Naive thymus-derived CD4-positive, alpha-beta T cell (primary cell): Measurements from ENCODE around the gene PAN2. TPM values are rescaled to one million over a fixed set of nuclear protein-coding genes. Genes with fewer than 3 reads are reported as not detected.
A peak's percentile ranks its signal among the peaks of the same experiment; 100 is the strongest.

Experiments
- ATAC-seq: fragments of 150-1000 bp; cut with Tn5 transposase; 2 replicates; pipeline ENCODE4 v1.10.0; 2021; ENCODE audit warnings: mild to moderate bottlenecking, moderate library complexity
- CTCF ChIA-PET: fragments of 350-600 bp; sonication (Branson Sonifier 250); formaldehyde crosslinking; loops from one replicate; lab custom pipeline; 2021; ENCODE audit warnings: antibody characterized with exemption; lab: Charles Lee
- POLR2A ChIA-PET: fragments of 350-600 bp; sonication (Branson Sonifier 250); formaldehyde crosslinking; loops from one replicate; lab custom pipeline; 2021; ENCODE audit warnings: antibody characterized with exemption, inconsistent platforms; lab: Charles Lee
- DNase-seq, 9 donors: peaks; one replicate each; pipeline versions ENCODE4 v3.0.0 to v3.0.0-alpha.2; 2020 to 2022; ENCODE audit warnings: mixed read lengths in 1 of 9
- H3K27ac ChIP-seq: one replicate; pipeline ENCODE4 v1.7.0; 2013; ENCODE audit warnings: mild to moderate bottlenecking, low read depth, low read length, moderate library complexity
- H3K27me3 ChIP-seq, 2 donors: one replicate each; pipeline ENCODE4 v1.7.0; 2013; ENCODE audit warnings: low read length in 2 of 2, mild to moderate bottlenecking in 2 of 2, moderate library complexity in 2 of 2; ENCODE audit not compliant: control insufficient read depth in 2 of 2, insufficient read depth in 2 of 2
- H3K36me3 ChIP-seq, 3 experiments: 1 replicate in 2 of 3; 2 replicates in 1 of 3; pipeline ENCODE4 v1.7.0; 2013; ENCODE audit warnings: low read length in 3 of 3, mild to moderate bottlenecking in 3 of 3, moderate library complexity in 1 of 3; ENCODE audit not compliant: insufficient read depth in 3 of 3, control insufficient read depth in 2 of 3
- H3K4me1 ChIP-seq, 2 donors: one replicate each; pipeline ENCODE4 v1.7.0; 2013; ENCODE audit warnings: low read length in 2 of 2, mild to moderate bottlenecking in 2 of 2, moderate library complexity in 1 of 2; ENCODE audit not compliant: control insufficient read depth in 2 of 2, insufficient read depth in 2 of 2
- H3K4me3 ChIP-seq: 2 replicates; pipeline ENCODE4 v1.7.0; 2013; ENCODE audit warnings: mild to moderate bottlenecking, low read length
- H3K9me3 ChIP-seq, 3 experiments: 1 replicate in 2 of 3; 2 replicates in 1 of 3; pipeline ENCODE4 v1.7.0; 2013; ENCODE audit warnings: low read length in 3 of 3; ENCODE audit not compliant: control insufficient read depth in 2 of 3
- H3K27ac Mint-ChIP-seq, 9 donors: one replicate each; pipeline ENCODE4 v1.8.0; 2020 to 2022; ENCODE audit warnings: mixed read lengths in 9 of 9, mild to moderate bottlenecking in 8 of 9, moderate library complexity in 5 of 9, inconsistent platforms in 2 of 9
- H3K27me3 Mint-ChIP-seq, 5 donors: one replicate each; pipeline ENCODE4 v1.8.0; 2021 to 2022; ENCODE audit warnings: mixed read lengths in 5 of 5, mild to moderate bottlenecking in 1 of 5
- H3K36me3 Mint-ChIP-seq, 5 donors: one replicate each; pipeline ENCODE4 v1.8.0; 2020 to 2022; ENCODE audit warnings: mixed read lengths in 5 of 5, mild to moderate bottlenecking in 3 of 5, inconsistent platforms in 1 of 5
- H3K4me1 Mint-ChIP-seq, 7 donors: one replicate each; pipeline ENCODE4 v1.8.0; 2020 to 2022; ENCODE audit warnings: mixed read lengths in 7 of 7, mild to moderate bottlenecking in 3 of 7, inconsistent platforms in 1 of 7
- H3K4me3 Mint-ChIP-seq, 10 donors: one replicate each; pipeline ENCODE4 v1.8.0; 2020 to 2022; ENCODE audit warnings: mild to moderate bottlenecking in 10 of 10, mixed read lengths in 10 of 10, moderate library complexity in 6 of 10, inconsistent platforms in 2 of 10
- H3K9me3 Mint-ChIP-seq, 11 donors: one replicate each; pipeline ENCODE4 v1.8.0; 2020 to 2022; ENCODE audit warnings: mixed read lengths in 11 of 11, mild to moderate bottlenecking in 4 of 11, inconsistent platforms in 1 of 11, moderate library complexity in 1 of 11
- intact Hi-C, 2 donors: fragments of 100-400 bp; cut with micrococcal nuclease; formaldehyde crosslinking; loops; one replicate each; pipeline ENCODE4 v1.15.1; 2023
- polyA plus RNA-seq, 2 donors: library from polyadenylated mRNA; unstranded; fragments of 300-500 nt; fragmentation: Illumina TruSeq; gene quantifications; one replicate each; pipeline ENCODE4 v1.2.3, GENCODE V29; 2021
- total RNA-seq, 6 experiments: library from RNA in 5 of 6; stranded (reverse) in 5 of 6; gene quantifications; 1 replicate in 5 of 6; 2 replicates in 1 of 6; pipeline ENCODE4 v1.2.3 and lab custom pipeline; 2021 to 2026

PAN2 gene, protein sequence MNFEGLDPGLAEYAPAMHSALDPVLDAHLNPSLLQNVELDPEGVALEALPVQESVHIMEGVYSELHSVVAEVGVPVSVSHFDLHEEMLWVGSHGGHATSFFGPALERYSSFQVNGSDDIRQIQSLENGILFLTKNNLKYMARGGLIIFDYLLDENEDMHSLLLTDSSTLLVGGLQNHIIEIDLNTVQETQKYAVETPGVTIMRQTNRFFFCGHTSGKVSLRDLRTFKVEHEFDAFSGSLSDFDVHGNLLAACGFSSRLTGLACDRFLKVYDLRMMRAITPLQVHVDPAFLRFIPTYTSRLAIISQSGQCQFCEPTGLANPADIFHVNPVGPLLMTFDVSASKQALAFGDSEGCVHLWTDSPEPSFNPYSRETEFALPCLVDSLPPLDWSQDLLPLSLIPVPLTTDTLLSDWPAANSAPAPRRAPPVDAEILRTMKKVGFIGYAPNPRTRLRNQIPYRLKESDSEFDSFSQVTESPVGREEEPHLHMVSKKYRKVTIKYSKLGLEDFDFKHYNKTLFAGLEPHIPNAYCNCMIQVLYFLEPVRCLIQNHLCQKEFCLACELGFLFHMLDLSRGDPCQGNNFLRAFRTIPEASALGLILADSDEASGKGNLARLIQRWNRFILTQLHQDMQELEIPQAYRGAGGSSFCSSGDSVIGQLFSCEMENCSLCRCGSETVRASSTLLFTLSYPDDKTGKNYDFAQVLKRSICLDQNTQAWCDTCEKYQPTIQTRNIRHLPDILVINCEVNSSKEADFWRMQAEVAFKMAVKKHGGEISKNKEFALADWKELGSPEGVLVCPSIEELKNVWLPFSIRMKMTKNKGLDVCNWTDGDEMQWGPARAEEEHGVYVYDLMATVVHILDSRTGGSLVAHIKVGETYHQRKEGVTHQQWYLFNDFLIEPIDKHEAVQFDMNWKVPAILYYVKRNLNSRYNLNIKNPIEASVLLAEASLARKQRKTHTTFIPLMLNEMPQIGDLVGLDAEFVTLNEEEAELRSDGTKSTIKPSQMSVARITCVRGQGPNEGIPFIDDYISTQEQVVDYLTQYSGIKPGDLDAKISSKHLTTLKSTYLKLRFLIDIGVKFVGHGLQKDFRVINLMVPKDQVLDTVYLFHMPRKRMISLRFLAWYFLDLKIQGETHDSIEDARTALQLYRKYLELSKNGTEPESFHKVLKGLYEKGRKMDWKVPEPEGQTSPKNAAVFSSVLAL
- total RNA-seq = 100 to 1,000 TPM in 4 of 5 experiments, 10 to 100 TPM in 1; 65.8 to 279 (median 144) TPM
- 10 to 100 TPM; 11.4 to 13.9 TPM for polyA plus RNA-seq
- total RNA-seq (lab: John Stamatoyannopoulos, UW) = 210 reads per million, percentile 93 among the genes with 10 or more reads in this experiment

DNA sequence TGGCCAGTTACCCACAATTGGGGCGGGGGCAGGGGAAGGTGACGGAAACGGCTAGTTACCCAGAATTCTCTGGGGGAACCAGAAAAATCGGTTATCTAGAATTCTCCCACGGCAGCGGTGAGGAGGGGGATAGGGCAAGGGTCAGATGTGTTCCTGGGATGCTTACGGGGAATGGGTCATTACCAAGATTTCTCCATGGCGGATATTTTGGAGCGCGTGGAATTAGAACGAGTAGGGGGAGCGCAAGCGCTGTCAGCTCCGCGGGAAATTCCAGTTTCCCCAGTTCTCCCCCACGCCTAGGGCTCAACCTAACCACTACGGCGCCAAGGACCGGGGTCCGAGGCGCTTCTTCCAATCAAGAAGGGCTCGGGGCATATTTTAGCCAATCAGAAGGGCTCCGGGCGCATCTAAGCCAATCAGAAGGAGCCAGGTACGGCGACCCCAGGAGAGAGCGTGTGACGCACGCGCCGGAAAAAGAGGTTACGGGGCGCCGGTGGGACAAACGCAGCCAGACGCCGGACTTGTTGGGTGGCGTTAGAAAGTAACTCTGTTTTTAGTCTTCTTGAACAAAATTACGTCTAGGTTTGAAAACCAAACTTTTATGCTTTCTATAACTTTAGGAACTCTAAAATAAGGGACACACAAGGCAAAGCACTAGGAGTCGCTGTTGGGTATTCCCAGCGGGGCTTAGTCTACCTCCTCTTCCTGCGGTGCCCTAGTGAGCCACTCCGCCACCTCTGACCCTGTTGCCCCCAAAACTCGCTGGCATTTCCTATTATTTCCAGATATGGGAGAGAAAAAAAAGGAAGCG is at the start of gene PAN2:
TSS of gene PAN2 (minus strand) at position 322 of the 811 bp plus-strand sequence. CDS start 906 bp downstream, outside the sequence.
- DNase-seq = peak; percentile 74 to 94 (median 92)
- CTCF ChIA-PET = interaction anchor here (0.6 to 3.0 kb wide), 5 partner anchors 26 to 130 kb away, joined by 3 to 9 read pairs (median 5); partner anchors contain the start of genes RNF41 and STAT2
- POLR2A ChIA-PET = interaction anchor here (0.6 to 9.8 kb wide), 16 partner anchors 8 to 505 kb away, joined by 3 to 156 read pairs (median 4); partner anchors contain the start of genes APOF, CNPY2, COQ10A and DNAJC14
- Histone ChIP-seq H3K4me1 (peaks cover 27 to 30% of the 10 kb centered on the region in 2 donors), H3K36me3 (no peaks in the 10 kb centered on the region), H3K27ac (peak within 1 kb of the TSS; percentile 98), H3K4me3 (peak within 1 kb of the TSS; percentile 93), H3K27me3 (no peaks in the 10 kb centered on the region), H3K9me3 (no peaks in the 10 kb centered on the region)
- peak; percentile 90 for ATAC-seq
- Mint-ChIP-seq H3K36me3 (peaks cover 0 to 14% (median 7%) of the 10 kb centered on the region in 5 donors), H3K4me1 (peaks cover 16 to 66% (median 48%) of the 10 kb centered on the region in 7 donors), H3K9me3 (peaks cover 0 to 2% (median 0%) of the 10 kb centered on the region in 11 donors), H3K27ac (peak within 1 kb of the TSS; percentile 97 to 100 (median 99)), H3K4me3 (peak within 1 kb of the TSS; percentile 89 to 99 (median 95)), H3K27me3 (peaks cover 0 to 2% (median 0%) of the 10 kb centered on the region in 5 donors)
- intact Hi-C loops = loop anchor here (1.0 to 10.0 kb wide), 12 partner anchors 12 to 1411 kb away; partner anchors contain the start of genes CS (in 2 of the 2), SPRYD4 (in 2 of the 2), STAT2 (in 2 of the 2) and TIMELESS (in 2 of the 2)

DNA sequence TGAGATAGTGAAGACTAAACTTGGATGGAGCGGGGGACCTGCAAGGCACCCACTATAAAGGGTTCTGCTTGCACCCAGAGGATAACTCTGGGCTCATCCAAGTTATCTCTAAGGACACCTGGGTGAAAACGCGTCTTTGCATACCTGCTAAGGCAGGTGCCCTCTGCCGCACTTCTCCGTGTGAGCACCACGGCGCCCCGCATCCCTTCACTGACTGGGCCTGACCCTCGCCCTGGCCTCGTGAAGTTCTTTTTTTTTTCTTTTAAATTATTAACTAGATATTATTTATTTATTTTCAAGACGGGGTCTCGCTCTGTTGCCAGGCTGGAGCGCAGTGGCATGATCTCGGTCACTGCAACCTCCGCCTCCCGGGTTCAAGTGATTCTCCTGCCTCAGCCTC is 48.8 kb upstream of the PAN2 start:
- CTCF ChIA-PET = interaction anchor here (0.7 kb wide), 1 partner anchor 9 kb away, joined by 3 read pairs; no protein-coding TSS in a partner anchor
- POLR2A ChIA-PET = no interaction called here
- no peaks in the 10 kb centered on the region for H3K9me3 ChIP-seq
- no peak overlapping the region for H3K27ac ChIP-seq
- H3K27me3 ChIP-seq = no peaks in the 10 kb centered on the region
- H3K4me3 ChIP-seq = no peak overlapping the region
- H3K4me1 ChIP-seq = no peaks in the 10 kb centered on the region
- peaks cover 0 to 3% (median 0%) of the 10 kb centered on the region in 7 donors for H3K4me1 Mint-ChIP-seq
- intact Hi-C loops = no loop called here
- H3K4me3 Mint-ChIP-seq = no peak overlapping the region
- DNase-seq (no peak), ATAC-seq (no peak)
- no peaks in the 10 kb centered on the region for H3K9me3 Mint-ChIP-seq
- no peak overlapping the region for H3K27ac Mint-ChIP-seq
- H3K36me3 Mint-ChIP-seq = no peaks in the 10 kb centered on the region
- H3K36me3 ChIP-seq = no peaks in the 10 kb centered on the region
- peaks cover 0 to 2% (median 0%) of the 10 kb centered on the region in 5 donors for H3K27me3 Mint-ChIP-seq

DNA sequence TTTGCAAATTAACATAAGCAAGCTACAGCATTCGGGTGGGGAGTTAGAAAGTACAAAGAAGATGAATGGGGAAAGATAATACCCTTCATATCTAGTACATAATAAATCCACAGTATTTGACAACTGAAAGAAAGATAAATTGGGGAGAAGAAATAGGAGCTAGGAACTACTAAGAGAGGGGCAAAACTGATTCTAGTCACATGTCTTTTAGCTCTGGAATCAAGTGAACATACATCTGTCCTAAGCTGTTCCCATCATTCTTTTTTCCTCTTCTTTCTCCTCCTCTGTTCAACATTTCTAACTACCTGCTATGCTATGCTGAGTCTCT is 44.2 kb upstream of the PAN2 start:
- peaks cover 0 to 5% (median 0%) of the 10 kb centered on the region in 5 donors for H3K27me3 Mint-ChIP-seq
- Histone ChIP-seq H3K9me3 (no peaks in the 10 kb centered on the region), H3K27ac (no peak overlapping the region), H3K4me1 (no peaks in the 10 kb centered on the region), H3K4me3 (no peak overlapping the region), H3K36me3 (no peaks in the 10 kb centered on the region), H3K27me3 (no peaks in the 10 kb centered on the region)
- no peak for ATAC-seq
- H3K36me3 Mint-ChIP-seq = peaks cover 0 to 4% (median 0%) of the 10 kb centered on the region in 5 donors
- no peak overlapping the region for H3K27ac Mint-ChIP-seq
- H3K9me3 Mint-ChIP-seq = peaks cover 0 to 6% (median 0%) of the 10 kb centered on the region in 11 donors
- ChIA-PET POLR2A (no interaction called here), CTCF (no interaction called here)
- H3K4me1 Mint-ChIP-seq = peaks cover 0 to 7% (median 0%) of the 10 kb centered on the region in 7 donors
- intact Hi-C loops = no loop called here
- H3K4me3 Mint-ChIP-seq = no peak overlapping the region
- DNase-seq = no peak

DNA sequence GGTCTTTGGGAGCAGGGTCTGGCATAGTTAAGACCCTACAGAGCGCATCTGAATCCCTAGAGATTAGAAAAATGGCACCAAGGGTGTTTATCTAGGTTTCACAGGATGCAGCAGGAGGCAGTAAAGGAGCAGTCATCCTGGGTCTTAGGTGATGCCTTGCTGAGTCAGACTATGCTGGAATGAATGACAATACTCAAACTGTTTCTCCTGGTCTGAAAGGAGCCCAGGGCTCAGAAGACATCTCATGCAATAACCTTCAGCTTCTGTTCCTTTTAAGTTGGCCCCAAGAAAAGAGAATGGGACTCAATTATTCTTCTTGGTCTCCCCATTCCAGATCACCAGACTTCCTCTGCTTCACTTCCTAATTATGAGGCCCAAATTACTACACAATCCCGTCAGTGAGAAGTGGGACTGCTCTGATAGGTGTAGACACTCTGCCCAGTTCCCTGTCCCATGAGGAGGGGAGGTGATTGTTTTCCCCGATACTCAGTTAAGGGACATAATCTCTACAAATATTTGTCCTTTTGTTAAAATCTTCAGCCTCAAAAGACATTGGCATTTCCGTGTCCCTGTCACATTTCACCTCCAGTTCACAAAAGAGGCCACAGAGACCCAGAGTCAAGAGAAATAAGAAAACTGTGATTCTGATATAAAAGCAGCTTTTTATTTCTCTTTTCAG is 43.6 kb upstream of the PAN2 start:
- no peaks in the 10 kb centered on the region for H3K27me3 ChIP-seq
- peaks cover 0 to 4% (median 0%) of the 10 kb centered on the region in 5 donors for H3K36me3 Mint-ChIP-seq
- ChIA-PET CTCF (no interaction called here), POLR2A (interaction anchor here (1.3 kb wide), 1 partner anchor 61 kb away, joined by 4 read pairs; the partner anchor contains the start of gene CNPY2)
- DNase-seq = no peak
- intact Hi-C loops = no loop called here
- peaks cover 0 to 10% (median 0%) of the 10 kb centered on the region in 5 donors for H3K27me3 Mint-ChIP-seq
- peaks cover 0 to 6% (median 0%) of the 10 kb centered on the region in 11 donors for H3K9me3 Mint-ChIP-seq
- ATAC-seq = no peak
- no peaks in the 10 kb centered on the region for H3K9me3 ChIP-seq
- H3K27ac ChIP-seq = no peak overlapping the region
- H3K4me3 Mint-ChIP-seq = no peak overlapping the region
- H3K4me1 Mint-ChIP-seq = peaks cover 0 to 7% (median 0%) of the 10 kb centered on the region in 7 donors
- H3K4me3 ChIP-seq = no peak overlapping the region
- no peaks in the 10 kb centered on the region for H3K4me1 ChIP-seq
- no peaks in the 10 kb centered on the region for H3K36me3 ChIP-seq
- peak overlapping the region in 1 of 9 donors; percentile 14 for H3K27ac Mint-ChIP-seq
